Iris pigment epithelial cell (primary cell): ENCODE data around the gene BCAN.

ENCODE experiments used
- DNase-seq: peaks from one replicate; pipeline ENCODE4 v3.0.0-alpha.2; 2011; ENCODE audit warnings: low read depth

Gene BCAN

DNA sequence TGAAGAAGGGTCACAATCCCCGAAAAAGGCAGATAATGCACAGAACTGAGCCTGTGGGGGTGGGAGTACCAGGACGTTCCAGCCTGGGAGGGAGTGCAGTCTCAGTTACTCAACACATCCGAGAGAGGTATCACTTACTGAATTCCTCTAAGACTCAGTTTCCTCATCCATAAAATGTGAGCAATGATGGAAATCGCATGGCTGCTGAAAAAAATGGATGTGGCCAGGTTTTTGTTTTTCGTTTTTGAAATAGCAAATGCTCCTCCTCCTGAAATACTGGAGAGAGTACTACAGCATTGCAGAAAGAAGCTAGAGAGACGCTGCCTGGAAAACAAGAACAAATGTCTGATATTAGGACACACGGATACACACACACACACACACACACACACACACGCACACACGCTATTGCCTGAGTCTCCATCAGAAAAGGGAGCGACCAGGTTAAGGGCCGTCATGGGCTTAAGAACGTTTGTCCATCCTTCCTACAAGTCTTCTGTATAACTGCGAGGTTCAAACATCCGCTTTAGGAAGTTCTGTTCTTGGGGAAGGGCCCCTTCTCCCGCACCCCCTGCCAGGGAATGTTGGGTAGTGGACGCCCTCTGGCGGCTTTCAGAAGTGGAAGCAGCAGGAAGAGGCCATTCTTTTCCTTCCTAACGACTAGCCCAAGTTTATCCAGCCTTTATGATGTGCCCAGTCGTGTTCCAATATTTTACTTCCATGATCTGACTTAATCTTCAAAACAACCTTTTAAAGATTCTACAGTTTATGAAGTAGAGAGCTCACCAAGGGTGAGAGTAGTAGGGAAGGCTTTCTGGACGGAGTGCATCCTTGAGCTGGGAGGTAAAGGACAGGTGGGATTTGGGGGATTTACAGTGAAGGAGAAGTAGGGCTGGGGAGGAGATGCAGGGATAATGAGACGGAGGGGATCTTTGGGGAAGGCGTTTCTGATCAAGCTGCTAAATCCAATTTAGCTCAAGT lies 36.0 kb downstream of the BCAN start:
- peak; percentile 80 for DNase-seq

- DNase-seq = no peak
These were observed 38.1 kb downstream of the BCAN start for GRCh38 chr1:156680056-156680455.

DNA sequence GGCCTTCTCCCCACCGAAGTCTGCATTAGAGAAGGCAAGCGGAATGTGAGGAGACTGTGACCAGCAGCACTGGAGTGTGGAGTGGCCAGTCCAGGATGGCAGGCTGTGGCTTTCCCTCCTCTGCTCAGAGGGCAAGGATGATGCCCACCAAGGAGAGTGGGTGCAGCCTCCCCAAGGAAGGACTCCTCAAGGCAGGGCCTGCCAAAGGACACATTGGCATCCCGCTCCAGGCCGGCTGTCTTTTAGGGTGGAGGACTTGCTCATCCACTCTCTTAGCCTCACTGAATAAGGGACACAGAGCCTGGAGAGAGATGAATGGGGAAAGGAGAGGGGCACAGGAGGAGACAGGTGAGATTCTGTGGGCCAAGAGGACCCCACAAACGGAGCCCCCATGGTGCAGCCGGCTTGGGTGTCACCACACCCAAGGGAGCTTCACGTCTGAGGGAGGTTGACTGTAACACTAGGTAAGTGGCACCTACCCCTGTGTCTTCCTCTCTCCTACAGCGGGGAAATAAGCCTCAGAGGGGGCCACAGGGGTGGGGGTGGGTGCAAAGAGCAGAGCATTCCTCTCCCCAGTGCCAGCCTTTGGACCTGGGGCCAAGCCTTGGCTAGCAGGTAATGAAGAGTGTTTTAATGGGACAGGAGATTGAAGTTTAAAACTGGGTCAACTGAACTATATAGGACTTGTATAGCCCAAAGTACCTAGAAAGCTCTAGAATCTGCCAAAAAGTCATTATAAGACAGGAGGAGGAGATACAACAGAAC lies 39.5 kb downstream of the BCAN start:
- no peak for DNase-seq

GRCh38 chr1:156682166-156682890 lies 40.4 kb downstream of the BCAN start:
- no peak for DNase-seq

DNA sequence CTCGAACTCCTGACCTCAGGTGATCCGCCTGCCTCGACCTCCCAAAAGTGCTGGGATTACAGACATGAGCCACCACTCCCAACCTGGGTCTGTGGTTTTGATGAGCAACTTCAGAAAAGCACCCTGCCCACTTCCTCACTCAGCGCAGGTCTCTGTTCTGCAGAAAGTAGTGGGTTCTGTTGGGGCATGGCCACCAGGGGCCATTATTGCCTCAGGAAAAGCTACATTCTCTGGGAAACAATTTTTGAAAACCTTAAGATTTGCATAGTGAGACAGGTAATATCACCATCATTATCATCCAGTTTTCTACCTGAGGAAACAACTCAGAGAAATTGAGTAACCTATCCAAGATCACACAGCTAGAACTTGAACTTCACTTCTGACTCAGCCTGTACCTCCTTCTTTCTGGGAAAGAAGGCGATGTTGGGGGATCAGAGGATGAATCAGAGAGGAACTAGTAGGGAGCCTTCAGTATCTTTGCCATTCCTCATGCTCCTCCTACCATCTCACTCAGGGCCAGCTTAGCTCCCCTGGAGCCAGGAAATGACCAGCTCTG lies 42.4 kb downstream of the BCAN start:
- peak; percentile 75 for DNase-seq

- DNase-seq = peak; percentile 66
These were observed 47.4 kb downstream of the BCAN start for GRCh38 chr1:156689035-156689952.

DNA sequence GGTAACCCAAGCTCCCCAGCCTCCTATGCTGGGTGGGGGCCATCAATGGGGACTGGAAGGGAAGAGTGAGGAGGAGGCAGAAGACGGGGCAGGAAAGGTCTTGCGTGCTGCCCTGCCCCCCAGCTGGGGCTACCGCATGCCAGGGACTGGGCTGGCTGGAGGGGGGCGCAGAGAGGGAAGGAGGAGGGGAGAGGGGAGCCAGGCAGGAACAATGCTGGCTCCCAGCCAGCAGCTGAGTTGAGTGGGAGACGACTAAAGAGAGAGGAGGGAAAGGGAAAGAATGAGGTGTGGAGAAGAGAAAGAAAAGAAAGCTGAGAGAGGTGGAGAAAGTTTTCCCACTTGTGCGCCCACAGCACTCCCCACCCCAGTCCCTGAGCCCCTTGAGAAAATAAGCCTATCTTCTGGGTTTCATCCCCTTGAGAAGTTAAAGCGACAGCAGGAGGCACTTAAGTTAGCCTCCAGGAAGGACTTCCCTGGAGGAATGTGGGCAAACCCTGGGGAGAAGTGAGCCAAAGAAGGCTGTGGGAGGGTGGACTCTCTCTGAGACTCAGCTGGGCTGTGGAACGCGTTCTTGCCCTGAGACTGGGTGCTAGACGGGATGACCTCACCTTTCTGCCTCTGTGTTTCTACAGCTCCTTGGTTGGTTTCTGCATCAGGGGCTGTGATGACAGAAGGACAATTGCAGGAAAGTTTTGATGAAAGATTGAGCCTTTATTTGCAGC lies 48.2 kb downstream of the BCAN start:
- no peak for DNase-seq

GRCh38 chr1:156690675-156691036 lies 48.7 kb downstream of the BCAN start:
- no peak for DNase-seq

DNA sequence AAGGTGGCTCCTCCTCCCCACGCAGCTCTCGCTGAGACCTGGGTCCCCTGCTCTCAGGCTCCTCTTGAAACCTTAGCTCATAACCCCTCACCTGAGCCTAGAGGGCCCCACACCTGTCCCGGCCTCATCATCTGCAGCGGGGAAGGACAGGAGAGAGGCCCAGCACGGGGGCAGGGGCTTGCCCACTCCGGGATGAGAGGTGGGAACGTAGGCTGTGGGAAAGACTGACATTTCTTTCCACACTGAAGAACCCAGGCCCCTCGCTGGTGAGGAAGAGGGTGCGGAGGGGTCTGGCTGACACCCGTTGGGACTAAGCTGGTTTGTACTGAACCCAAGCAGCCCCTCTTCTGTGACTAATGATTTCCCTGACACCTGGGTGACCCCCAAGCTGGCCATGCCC lies 49.3 kb downstream of the BCAN start:
- no peak for DNase-seq

GRCh38 chr1:156691665-156692440 lies 49.9 kb downstream of the BCAN start:
- no peak for DNase-seq

- no peak for DNase-seq
These were observed 50.6 kb downstream of the BCAN start for GRCh38 chr1:156692441-156692924.

DNA sequence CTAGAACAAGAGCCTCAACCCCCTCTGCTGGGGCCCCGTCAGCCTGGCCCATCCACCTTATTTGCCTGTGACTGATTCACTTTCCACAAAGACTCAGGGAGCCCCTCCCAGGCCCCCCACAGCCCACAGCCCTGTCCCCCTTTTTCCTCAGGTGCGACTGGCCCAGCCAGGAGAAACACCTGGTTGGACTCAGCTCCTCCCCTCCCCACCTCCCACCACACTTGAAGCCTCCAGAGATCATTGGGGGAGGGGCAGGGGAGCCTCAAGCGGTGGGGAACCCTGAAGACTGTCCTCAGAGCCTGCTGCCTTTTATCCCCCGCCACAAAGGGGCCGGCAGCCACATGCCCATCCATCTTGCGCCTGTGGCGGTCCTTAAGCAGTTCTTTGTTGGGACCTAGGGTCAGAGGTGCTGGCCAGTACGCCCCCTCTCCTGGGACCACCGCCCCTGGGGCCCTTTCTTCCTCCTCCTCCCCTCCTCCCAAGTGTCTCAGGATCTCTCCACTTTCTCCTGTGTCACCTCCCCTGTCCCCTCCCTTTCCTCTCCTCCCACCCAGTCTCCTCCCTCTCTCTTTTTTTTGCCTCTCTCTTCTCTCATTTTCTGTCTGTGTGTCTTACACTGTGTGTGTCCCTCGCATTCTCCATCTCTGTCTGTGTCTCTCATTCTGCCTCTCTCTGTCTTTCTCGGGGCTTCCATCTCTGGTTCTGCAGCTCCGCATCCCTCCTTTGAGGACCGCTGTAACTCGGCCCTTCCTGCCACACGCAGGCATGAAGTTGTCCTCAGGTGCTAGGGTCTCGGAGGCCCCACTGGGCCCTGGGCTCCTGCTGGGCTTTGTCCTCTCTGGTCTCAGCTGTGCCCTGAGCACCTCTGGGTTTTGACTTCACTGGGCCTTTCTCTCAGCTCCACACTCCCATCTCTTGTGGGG lies 51.3 kb downstream of the BCAN start:
- no peak for DNase-seq

DNA sequence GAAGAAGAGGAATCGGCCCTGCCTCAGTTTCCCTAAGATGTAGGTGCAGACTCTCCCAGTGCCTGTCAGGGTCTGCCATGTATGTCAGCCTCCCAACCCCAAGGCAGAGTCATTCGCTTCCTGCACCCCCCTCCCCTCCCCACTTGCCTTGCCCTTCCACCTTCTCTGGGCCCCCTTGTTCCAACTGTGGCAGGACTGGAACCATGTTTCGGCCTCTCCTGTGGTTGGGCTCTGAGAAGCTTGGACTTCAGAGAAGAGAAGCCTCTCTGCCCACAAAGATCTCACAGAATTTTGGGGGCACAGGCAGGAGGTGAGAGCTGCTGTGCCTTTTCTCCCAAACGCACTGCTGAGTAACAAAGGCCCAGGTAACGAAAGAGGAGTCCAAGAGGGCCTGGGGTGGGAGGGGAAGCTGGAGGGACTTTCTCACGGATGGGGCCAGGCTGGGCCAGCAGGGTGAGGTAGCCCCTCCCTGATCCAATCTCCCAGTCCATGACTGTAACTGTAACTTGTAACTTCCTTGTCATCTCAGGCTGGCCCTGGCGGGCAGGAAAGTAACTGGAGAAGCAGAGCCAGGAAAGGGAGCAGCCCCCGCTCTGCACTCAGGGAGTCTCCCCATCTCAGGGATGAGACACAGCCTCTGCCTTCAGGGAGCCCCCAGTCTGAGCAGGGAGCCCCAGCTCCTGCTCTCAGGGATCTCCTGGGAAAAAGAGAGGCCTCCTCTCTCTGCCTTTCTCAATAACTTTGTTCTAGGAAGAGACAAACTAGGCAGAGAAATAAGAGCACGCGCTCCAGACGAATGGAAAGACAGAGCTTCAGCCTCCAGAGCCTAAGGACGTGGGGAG lies 52.2 kb downstream of the BCAN start:
- no peak for DNase-seq

DNA sequence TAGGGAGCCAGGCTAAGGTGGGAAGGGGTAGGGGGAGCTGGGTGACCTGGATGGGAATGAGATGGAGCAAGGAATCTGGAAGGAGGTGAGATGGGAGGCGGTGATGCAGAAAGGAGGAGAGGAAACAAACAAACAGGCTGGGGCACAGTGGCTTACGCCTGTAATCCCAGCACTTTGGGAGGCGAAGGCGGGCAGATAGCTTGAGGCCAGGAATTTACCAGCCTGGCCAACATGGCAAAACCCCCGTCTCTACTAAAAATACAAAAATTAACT lies 52.7 kb downstream of the BCAN start:
- no peak for DNase-seq

DNA sequence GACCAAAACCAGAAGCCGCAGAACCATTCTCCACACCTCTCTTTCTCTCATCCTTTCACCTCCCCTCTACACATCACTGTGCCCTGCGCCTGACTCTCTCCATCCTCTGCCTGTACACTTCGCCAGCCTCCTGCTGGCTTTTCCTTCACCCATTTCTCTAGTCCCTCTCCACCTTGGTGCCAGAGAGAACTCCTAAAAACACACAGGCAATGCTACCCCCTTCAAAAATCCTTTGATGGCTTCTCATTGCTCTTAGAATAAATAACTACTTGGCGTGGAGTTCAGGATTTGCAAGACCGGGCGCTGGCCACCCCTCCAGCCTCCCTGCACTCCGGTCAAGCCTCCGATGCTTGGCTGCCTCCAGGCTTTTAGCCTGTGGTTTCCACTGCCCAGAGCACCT lies 54.8 kb downstream of the BCAN start:
- no peak for DNase-seq

- no peak for DNase-seq
These were observed 55.6 kb downstream of the BCAN start for GRCh38 chr1:156697481-156697880.

DNA sequence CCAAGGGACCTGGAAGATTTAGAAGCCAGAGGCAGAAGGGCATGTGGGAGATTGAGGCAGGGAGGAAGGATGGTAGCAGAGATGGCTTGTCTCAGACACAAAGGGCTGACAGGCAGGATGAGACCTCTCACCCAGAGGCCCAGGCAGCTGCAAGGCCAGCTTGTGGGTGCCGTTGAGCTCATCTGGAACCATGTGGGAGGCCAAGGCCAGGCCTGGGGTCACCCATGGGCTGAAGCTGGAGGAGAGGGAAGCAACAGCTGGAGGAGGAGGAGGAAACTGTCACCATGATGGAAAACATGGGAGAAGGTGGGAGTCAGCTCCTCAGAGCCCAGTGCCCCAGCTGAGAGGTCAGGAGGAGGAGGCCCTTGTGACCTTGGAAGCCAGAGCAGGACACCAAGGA lies 57.1 kb downstream of the BCAN start:
- DNase-seq = no peak
